Stomach (tissue), 9 donors: ENCODE measurements around the gene ADAMTS20. TPM values are rescaled to one million over a fixed set of nuclear protein-coding genes. Genes with fewer than 3 reads are reported as not detected.

ENCODE experiments used
- DNase-seq, 2 donors: peaks; one replicate each; pipeline versions ENCODE4 v3.0.0 to v3.0.0-alpha.2; 2013 to 2019
- H3K27ac ChIP-seq, 5 donors: fragments of 200-600 bp in 4 of 5; sonication (generic) in 4 of 5; one replicate each; pipeline ENCODE4 v1.5.1; 2013 to 2019; ENCODE audit warnings: mild to moderate bottlenecking in 1 of 5, moderate library complexity in 1 of 5
- H3K27me3 ChIP-seq, 3 donors: fragments of 200-600 bp; sonication (generic); one replicate each; pipeline ENCODE4 v1.5.1; 2017 to 2019; ENCODE audit warnings: mixed run types in 1 of 3
- H3K36me3 ChIP-seq, 4 donors: fragments of 200-600 bp; sonication (generic); 1 replicate in 3 of 4; 2 replicates in 1 of 4; pipeline ENCODE4 v1.5.1; 2016 to 2019
- H3K4me1 ChIP-seq, 4 donors: fragments of 200-600 bp; sonication (generic); one replicate each; pipeline ENCODE4 v1.5.1; 2016 to 2019
- H3K4me3 ChIP-seq, 4 donors: fragments of 200-600 bp; sonication (generic) in 3 of 4; one replicate each; pipeline ENCODE4 v1.5.1; 2016 to 2019; ENCODE audit warnings: mild to moderate bottlenecking in 1 of 4
- H3K9me3 ChIP-seq, 4 donors: fragments of 200-600 bp; sonication (generic); one replicate each; pipeline ENCODE4 v1.5.1; 2016 to 2019
- CTCF ChIP-seq, 7 experiments: fragments of 450-650 bp in 4 of 7; fragments of 200-600 bp in 3 of 7; sonication (generic) in 3 of 7; IDR thresholded peaks; one replicate each; pipeline ENCODE4 v1.5.1; 2016 to 2019; ENCODE audit warnings: antibody characterized with exemption in 7 of 7, control low read depth in 2 of 7, mild to moderate bottlenecking in 1 of 7
- EP300 ChIP-seq: sonication (generic); formaldehyde crosslinking; IDR thresholded peaks from one replicate; pipeline ENCODE4 v1.6.1; 2017; ENCODE audit warnings: antibody characterized with exemption
- POLR2A ChIP-seq, 4 donors: fragments of 450-650 bp; IDR thresholded peaks; one replicate each; pipeline ENCODE4 v1.6.1; 2016; ENCODE audit warnings: antibody characterized with exemption in 4 of 4, control low read depth in 2 of 4, mild to moderate bottlenecking in 1 of 4, moderate library complexity in 1 of 4
- POLR2AphosphoS5 ChIP-seq, 3 donors: sonication (generic); formaldehyde crosslinking; IDR thresholded peaks; one replicate each; pipeline ENCODE4 v1.6.1; 2016; ENCODE audit warnings: antibody characterized with exemption in 3 of 3
- WGBS, 5 donors: extraction: QIAGEN DNeasy Blood & Tissue Kit in 3 of 5; methylation state at CpG; one replicate each; pipeline versions ENCODE4 v1.1.5 to v1.1.7; 2013 to 2018; 5-methylcytosine and 5-hydroxymethylcytosine counted together
- intact Hi-C: fragments of 100-400 bp; cut with DNase I; formaldehyde crosslinking; loops from one replicate; pipeline ENCODE4 v1.15.1; 2023; ENCODE audit warnings: low total_unique reads
- polyA plus RNA-seq, 3 donors: library from polyadenylated mRNA; stranded (reverse); fragments of 200-250 nt; gene quantifications; one replicate each; pipeline ENCODE4 v1.2.3, GENCODE V29; 2013
- total RNA-seq, 5 donors: library from RNA; depleted of rRNA; stranded (reverse); fragments of >200 nt; gene quantifications; one replicate each; pipeline versions ENCODE4 v1.1.0 to v1.2.3, GENCODE V29; 2014 to 2016
- donor health status: healthy with polysubstance abuse.
- donor health status: Bipolar disorder and iron deficiency.
- donor health status: healthy.

ADAMTS20 gene
- total and polyA plus RNA-seq, 8 donors = 0.55 TPM; not detected in 7

GRCh38 chr12:43337571-43338444 lies 214.2 kb downstream of the ADAMTS20 start:
- no peak for DNase-seq
- Histone ChIP-seq H3K27ac (no peak overlapping the region), H3K4me1 (peaks cover 0 to 12% (median 4%) of the 10 kb centered on the region in 4 donors), H3K4me3 (no peak overlapping the region), H3K36me3 (no peaks in the 10 kb centered on the region), H3K9me3 (no peaks in the 10 kb centered on the region), H3K27me3 (no peaks in the 10 kb centered on the region)
- TF ChIP-seq POLR2A (IDR thresholded peaks at IDR 0.05) (no peak), POLR2AphosphoS5 (IDR thresholded peaks at IDR 0.05) (no peak), EP300 (no peak), CTCF (IDR thresholded peaks at IDR 0.05) (no peak)
- 52 to 80% (median 63%) methylated on average over 3 to 4 of the region's 4 CpGs for WGBS, 5 donors
- intact Hi-C loops = no loop called here

- no peaks in the 10 kb centered on the region for H3K27me3 ChIP-seq
- H3K27ac ChIP-seq = no peak overlapping the region
- H3K4me3 ChIP-seq = no peak overlapping the region
- WGBS, 5 donors = 20 to 40% (median 29%) methylated on average over 1 of the region's 1 CpG
- H3K4me1 ChIP-seq = peaks cover 0 to 12% (median 4%) of the 10 kb centered on the region in 4 donors
- intact Hi-C loops = no loop called here
- H3K36me3 ChIP-seq = no peaks in the 10 kb centered on the region
- H3K9me3 ChIP-seq = no peaks in the 10 kb centered on the region
- TF ChIP-seq POLR2A (IDR thresholded peaks at IDR 0.05) (no peak), CTCF (IDR thresholded peaks at IDR 0.05) (peak in 3 of 7 experiments; percentile 8 to 14 (median 14)), POLR2AphosphoS5 (IDR thresholded peaks at IDR 0.05) (no peak)
- peak in 1 of 2 donors; percentile 40 for DNase-seq
Observed at GRCh38 chr12:43336962-43337555, 214.9 kb downstream of the ADAMTS20 start.

- intact Hi-C loops = no loop called here
- DNase-seq = no peak
- Histone ChIP-seq H3K4me3 (no peak overlapping the region), H3K36me3 (no peaks in the 10 kb centered on the region), H3K4me1 (peaks cover 0 to 8% (median 2%) of the 10 kb centered on the region in 4 donors), H3K27me3 (no peaks in the 10 kb centered on the region), H3K27ac (no peak overlapping the region), H3K9me3 (no peaks in the 10 kb centered on the region)
- WGBS, 5 donors = 80 to 95% (median 90%) methylated on average over 2 of the region's 2 CpGs
- no peak for TF ChIP-seq POLR2A (IDR thresholded peaks at IDR 0.05)
- TF ChIP-seq CTCF (IDR thresholded peaks at IDR 0.05) = no peak
- TF ChIP-seq EP300 = no peak
- TF ChIP-seq POLR2AphosphoS5 (IDR thresholded peaks at IDR 0.05) = no peak
Observed at GRCh38 chr12:43333644-43334043, 218.4 kb downstream of the ADAMTS20 start.

- Histone ChIP-seq H3K9me3 (no peaks in the 10 kb centered on the region), H3K4me1 (peaks cover 0 to 2% (median 0%) of the 10 kb centered on the region in 4 donors)
Observed at GRCh38 chr12:43332977-43333640, 218.9 kb downstream of the ADAMTS20 start.

More at GRCh38 chr12:43332977-43333640, 218.9 kb downstream of the ADAMTS20 start:
- no peak for TF ChIP-seq EP300
- no peak for TF ChIP-seq CTCF (IDR thresholded peaks at IDR 0.05)
- TF ChIP-seq POLR2AphosphoS5 (IDR thresholded peaks at IDR 0.05) = no peak
- no peak for TF ChIP-seq POLR2A (IDR thresholded peaks at IDR 0.05)
- WGBS, 5 donors = 29 to 56% (median 41%) methylated on average over 2 of the region's 2 CpGs
- no peak overlapping the region for H3K4me3 ChIP-seq
- H3K27me3 ChIP-seq = no peaks in the 10 kb centered on the region
- no peaks in the 10 kb centered on the region for H3K36me3 ChIP-seq
- H3K27ac ChIP-seq = no peak overlapping the region
- peak in 1 of 2 donors; percentile 63 for DNase-seq
- intact Hi-C loops = no loop called here
